Thymus (tissue), 11 donors: ENCODE measurements around the gene CD40. TPM values are rescaled to one million over a fixed set of nuclear protein-coding genes. Genes with fewer than 3 reads are reported as not detected.

Experiments used
- DNase-seq, 9 donors: peaks; one replicate each; pipeline ENCODE4 v3.0.0-alpha.2; 2013; ENCODE audit warnings: low spot score in 9 of 9, low read depth in 6 of 9, missing footprints in 1 of 9
- H3K27ac ChIP-seq, 2 donors: one replicate each; pipeline ENCODE4 v1.5.1; 2013; ENCODE audit warnings: control low read depth in 1 of 2, low read depth in 1 of 2, low read length in 1 of 2, mild to moderate bottlenecking in 1 of 2, moderate library complexity in 1 of 2
- H3K27me3 ChIP-seq, 2 donors: one replicate each; pipeline ENCODE4 v1.5.1; 2013; ENCODE audit warnings: low read length in 1 of 2; ENCODE audit not compliant: control insufficient read depth in 2 of 2, insufficient read depth in 1 of 2
- H3K36me3 ChIP-seq, 2 donors: one replicate each; pipeline ENCODE4 v1.5.1; 2013; ENCODE audit warnings: low read length in 1 of 2, mild to moderate bottlenecking in 1 of 2, moderate library complexity in 1 of 2; ENCODE audit not compliant: control insufficient read depth in 2 of 2, insufficient read depth in 2 of 2
- H3K4me1 ChIP-seq, 2 donors: one replicate each; pipeline ENCODE4 v1.5.1; 2013; ENCODE audit warnings: low read length in 2 of 2; ENCODE audit not compliant: control insufficient read depth in 2 of 2, insufficient read depth in 2 of 2
- H3K4me3 ChIP-seq, 2 donors: one replicate each; pipeline ENCODE4 v1.5.1; 2013; ENCODE audit warnings: low read length in 2 of 2, control low read depth in 1 of 2, mild to moderate bottlenecking in 1 of 2
- H3K9me3 ChIP-seq, 2 donors: one replicate each; pipeline ENCODE4 v1.5.1; 2013; ENCODE audit warnings: low read length in 1 of 2, mild to moderate bottlenecking in 1 of 2; ENCODE audit not compliant: control insufficient read depth in 2 of 2, insufficient read depth in 1 of 2
- WGBS: extraction: QIAGEN DNeasy Blood & Tissue Kit; methylation state at CpG from one replicate; pipeline ENCODE4 v1.1.7; 2013; 5-methylcytosine and 5-hydroxymethylcytosine counted together
- polyA plus RNA-seq: library from polyadenylated mRNA; stranded (reverse); fragments of 200-250 nt; gene quantifications from one replicate; pipeline ENCODE4 v1.2.3, GENCODE V29; 2013
- total RNA-seq: library from RNA; stranded (reverse); fragments of 120-200 nt; gene quantifications from one replicate; pipeline ENCODE4 v1.2.4, GENCODE V29; 2013
- donor health status: healthy.

Gene CD40
- total and polyA plus RNA-seq, 2 donors: 22.8 to 30.6 TPM

GRCh38 chr20:46104262-46104661, 13.9 kb upstream of the CD40 start:
- no peaks in the 10 kb centered on the region for H3K4me1 ChIP-seq
- H3K36me3 ChIP-seq: no peaks in the 10 kb centered on the region
- H3K4me3 ChIP-seq: no peak overlapping the region
- peaks cover 0 to 4% of the 10 kb centered on the region in 2 donors for H3K9me3 ChIP-seq
- 92% methylated on average over 3 of the region's 3 CpGs for WGBS
- DNase-seq: no peak
- H3K27me3 ChIP-seq: peaks cover 7 to 31% of the 10 kb centered on the region in 2 donors
- no peak overlapping the region for H3K27ac ChIP-seq

GRCh38 chr20:46107061-46107460, 11.1 kb upstream of the CD40 start:
- H3K9me3 ChIP-seq: peaks cover 0 to 4% of the 10 kb centered on the region in 2 donors
- H3K27ac ChIP-seq: no peak overlapping the region
- no peak overlapping the region for H3K4me3 ChIP-seq
- no peak for DNase-seq
- 81% methylated on average over 6 of the region's 6 CpGs for WGBS
- H3K27me3 ChIP-seq: peaks cover 0 to 10% of the 10 kb centered on the region in 2 donors
- H3K36me3 ChIP-seq: no peaks in the 10 kb centered on the region
- H3K4me1 ChIP-seq: no peaks in the 10 kb centered on the region

- peaks cover 0 to 4% of the 10 kb centered on the region in 2 donors for H3K9me3 ChIP-seq
- H3K4me3 ChIP-seq: no peak overlapping the region
- H3K4me1 ChIP-seq: no peaks in the 10 kb centered on the region
- H3K27me3 ChIP-seq: peaks cover 0 to 11% of the 10 kb centered on the region in 2 donors
- WGBS: 54% methylated on average over 5 of the region's 5 CpGs
- peak in 1 of 9 donors; percentile 20 for DNase-seq
- no peaks in the 10 kb centered on the region for H3K36me3 ChIP-seq
- no peak overlapping the region for H3K27ac ChIP-seq
These were observed 9.7 kb upstream of the CD40 start for GRCh38 chr20:46108435-46108841.

- no peak overlapping the region for H3K27ac ChIP-seq
- no peak for DNase-seq
- H3K9me3 ChIP-seq: peaks cover 0 to 4% of the 10 kb centered on the region in 2 donors
- H3K27me3 ChIP-seq: peaks cover 0 to 13% of the 10 kb centered on the region in 2 donors
- WGBS: 91% methylated on average over 14 of the region's 14 CpGs
- H3K4me3 ChIP-seq: no peak overlapping the region
- H3K4me1 ChIP-seq: no peaks in the 10 kb centered on the region
- H3K36me3 ChIP-seq: no peaks in the 10 kb centered on the region
These were observed 9.1 kb upstream of the CD40 start for GRCh38 chr20:46108976-46109375.

DNA sequence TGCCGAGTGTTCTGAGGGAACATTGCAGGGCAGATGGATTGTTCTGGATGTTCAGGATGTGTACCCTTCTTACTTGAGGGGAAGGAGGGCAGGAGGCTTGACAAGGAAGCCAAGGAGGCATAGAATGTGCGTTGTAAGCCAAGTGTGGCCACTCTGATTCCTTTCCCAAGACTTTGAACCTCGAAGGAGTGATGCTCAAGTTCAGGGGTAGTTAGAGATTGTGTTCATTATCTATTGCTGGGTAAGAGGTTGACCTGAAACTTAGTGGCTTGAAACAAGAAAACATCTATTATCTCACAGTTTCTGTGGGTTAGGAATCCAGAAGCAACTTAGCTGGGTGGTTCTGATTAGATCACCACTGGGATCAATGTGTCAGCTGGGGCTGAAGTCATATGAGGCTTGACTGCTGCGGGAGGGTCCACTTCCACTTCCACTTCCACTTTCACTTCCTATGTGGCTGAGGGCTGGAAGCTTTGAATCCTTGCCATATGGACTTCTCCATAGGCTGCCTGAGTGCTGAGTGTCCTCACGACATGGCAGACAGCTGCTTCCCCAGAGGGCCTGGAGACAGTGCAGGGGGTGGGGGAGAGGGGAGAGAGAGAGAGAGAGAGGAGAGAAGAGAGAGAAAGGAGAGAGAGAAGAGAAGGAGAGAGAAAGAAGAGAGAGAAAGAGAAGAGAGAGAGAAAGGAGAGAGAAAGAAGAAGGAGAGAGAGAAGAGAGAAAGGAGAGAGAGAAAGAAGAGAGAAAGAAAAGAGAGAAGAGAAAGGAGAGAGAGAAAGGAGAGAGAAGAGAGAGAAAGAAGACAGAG, 6.9 kb upstream of the CD40 start:
- peak in 1 of 9 donors; percentile 31 for DNase-seq
- H3K4me3 ChIP-seq: no peak overlapping the region
- no peaks in the 10 kb centered on the region for H3K4me1 ChIP-seq
- H3K27me3 ChIP-seq: peaks cover 0 to 22% of the 10 kb centered on the region in 2 donors
- no peak overlapping the region for H3K27ac ChIP-seq
- H3K9me3 ChIP-seq: peaks cover 0 to 2% of the 10 kb centered on the region in 2 donors
- 56% methylated on average over 5 of the region's 5 CpGs for WGBS
- no peaks in the 10 kb centered on the region for H3K36me3 ChIP-seq

GRCh38 chr20:46111836-46112212, 6.3 kb upstream of the CD40 start:
- Histone ChIP-seq H3K27me3 (peaks cover 0 to 22% of the 10 kb centered on the region in 2 donors), H3K4me1 (no peaks in the 10 kb centered on the region), H3K27ac (no peak overlapping the region), H3K4me3 (no peak overlapping the region), H3K9me3 (peaks cover 0 to 2% of the 10 kb centered on the region in 2 donors), H3K36me3 (no peaks in the 10 kb centered on the region)
- no peak for DNase-seq

GRCh38 chr20:46112430-46113112, 5.5 kb upstream of the CD40 start:
- Histone ChIP-seq H3K4me1 (no peaks in the 10 kb centered on the region), H3K27ac (no peak overlapping the region), H3K9me3 (peaks cover 0 to 2% of the 10 kb centered on the region in 2 donors), H3K27me3 (peaks cover 0 to 29% of the 10 kb centered on the region in 2 donors), H3K4me3 (no peak overlapping the region), H3K36me3 (no peaks in the 10 kb centered on the region)
- 91% methylated on average over 10 of the region's 10 CpGs for WGBS
- no peak for DNase-seq

DNA sequence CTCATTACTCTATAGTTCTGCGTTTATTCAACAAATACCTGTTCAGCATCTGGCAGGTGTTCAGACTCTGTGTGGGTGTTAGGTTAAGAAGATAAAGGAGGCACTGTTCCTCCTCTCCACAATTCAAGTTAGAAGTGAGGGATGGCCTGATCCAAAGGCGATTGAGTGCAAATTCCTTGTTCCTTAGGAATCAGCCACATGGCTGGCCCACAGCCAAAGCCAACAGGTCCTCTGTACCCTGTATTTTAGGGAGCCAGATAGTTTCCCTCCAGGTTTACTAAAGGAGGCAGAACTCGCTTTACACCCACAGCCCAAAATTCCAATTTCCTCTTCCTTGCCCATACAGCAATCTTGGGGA, 5.0 kb upstream of the CD40 start:
- peaks cover 0 to 3% of the 10 kb centered on the region in 2 donors for H3K4me1 ChIP-seq
- no peaks in the 10 kb centered on the region for H3K36me3 ChIP-seq
- no peak overlapping the region for H3K27ac ChIP-seq
- 92% methylated on average over 3 of the region's 3 CpGs for WGBS
- H3K9me3 ChIP-seq: peaks cover 3 to 4% of the 10 kb centered on the region in 2 donors
- no peak for DNase-seq
- no peak overlapping the region for H3K4me3 ChIP-seq
- peaks cover 0 to 34% of the 10 kb centered on the region in 2 donors for H3K27me3 ChIP-seq

DNA sequence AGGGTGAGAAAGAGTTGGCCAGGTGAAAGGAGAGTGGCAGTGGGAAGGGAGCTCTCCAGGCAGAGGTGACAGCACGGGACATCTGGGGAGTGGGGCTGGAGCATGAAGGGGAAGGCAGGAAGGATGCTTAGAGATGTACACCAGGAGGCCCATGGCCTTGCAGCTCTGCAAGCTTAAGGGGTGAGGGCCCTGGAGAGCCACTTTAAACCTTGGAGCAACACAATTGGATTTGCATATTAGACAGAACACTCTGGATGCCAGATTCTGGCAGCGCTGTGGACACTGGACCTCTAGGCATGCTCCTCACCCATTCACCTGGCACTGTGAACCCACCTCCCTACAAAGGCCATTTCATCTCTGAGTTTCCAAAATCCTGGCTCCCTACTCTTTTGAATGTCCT, 3.7 kb upstream of the CD40 start:
- Histone ChIP-seq H3K36me3 (no peaks in the 10 kb centered on the region), H3K9me3 (peaks cover 3 to 5% of the 10 kb centered on the region in 2 donors), H3K27me3 (peaks cover 3 to 44% of the 10 kb centered on the region in 2 donors), H3K4me3 (no peak overlapping the region), H3K4me1 (peaks cover 0 to 3% of the 10 kb centered on the region in 2 donors), H3K27ac (no peak overlapping the region)
- 96% methylated on average over 2 of the region's 2 CpGs for WGBS
- no peak for DNase-seq
